ENCODE measurements around the gene PHACTR1.

- TF ChIP-seq REST (IDR thresholded peaks at IDR 0.05; ENCODE audit: borderline replicate concordance) (peak; percentile 61), REST (CRISPR knock-in tag; IDR thresholded peaks at IDR 0.05; ENCODE audit: low read depth) (no peak), POLR2AphosphoS5 (IDR thresholded peaks at IDR 0.05; ENCODE audit: control insufficient read depth, insufficient read depth, low read depth, low read length) (no peak), CTCF (IDR thresholded peaks at IDR 0.05 in 2 of 3, conservative IDR thresholded peaks at IDR 0.05 in 1 of 3; ENCODE audit: insufficient read depth in 2 of 3, low read depth in 1 of 3, low read length in 3 of 3) (peak in 1 of 3 experiments; percentile 12; a peak in 1 of 6 replicates), USF2 (CRISPR knock-in tag; IDR thresholded peaks at IDR 0.05) (peak; percentile 97), POLR2A (conservative IDR thresholded peaks at IDR 0.05) (no peak), TRIM24 (IDR thresholded peaks at IDR 0.05) (no peak), EZH2 (IDR thresholded peaks at IDR 0.05; ENCODE audit: borderline replicate concordance, low read depth, low read length) (no peak), BHLHE40 (IDR thresholded peaks at IDR 0.05; ENCODE audit: low read length) (no peak)
These were observed 327.8 kb downstream of the PHACTR1 start for GRCh38 chr6:13044390-13044789.
